Heart right ventricle (tissue), 16 donors: ENCODE data around the gene TAPT1. TPM values are rescaled to one million over a fixed set of nuclear protein-coding genes. Genes with fewer than 3 reads are reported as not detected.

Experiments used
- ATAC-seq, 8 donors: fragments of 200-7000 bp; cut with Tn5 transposase; one replicate each; pipeline ENCODE4 v1.9.1; 2020; ENCODE audit warnings: mild to moderate bottlenecking in 8 of 8, moderate library complexity in 8 of 8, moderate number of reproducible peaks in 1 of 8
- DNase-seq, 2 donors: peaks; one replicate each; pipeline ENCODE4 v3.0.0-alpha.2; 2020
- H3K27ac ChIP-seq, 10 donors: fragments of 200-600 bp; sonication (generic) in 2 of 10; one replicate each; pipeline versions ENCODE4 v1.5.0 to v1.8.0; 2020 to 2022; ENCODE audit warnings: mild to moderate bottlenecking in 3 of 10
- H3K27me3 ChIP-seq, 7 donors: fragments of 200-600 bp; one replicate each; pipeline ENCODE4 v1.8.0; 2021 to 2022; ENCODE audit warnings: mild to moderate bottlenecking in 2 of 7
- H3K36me3 ChIP-seq, 9 donors: fragments of 200-600 bp; sonication (generic) in 1 of 9; one replicate each; pipeline versions ENCODE4 v1.5.0 to v1.8.0; 2020 to 2022; ENCODE audit warnings: mild to moderate bottlenecking in 2 of 9
- H3K4me1 ChIP-seq, 9 donors: fragments of 200-600 bp; sonication (generic) in 1 of 9; one replicate each; pipeline versions ENCODE4 v1.5.0 to v1.8.0; 2020 to 2022; ENCODE audit warnings: mild to moderate bottlenecking in 4 of 9
- H3K4me3 ChIP-seq, 10 donors: fragments of 200-600 bp; sonication (generic) in 2 of 10; one replicate each; pipeline versions ENCODE4 v1.5.0 to v1.8.0; 2020 to 2022; ENCODE audit warnings: mild to moderate bottlenecking in 7 of 10, moderate library complexity in 2 of 10
- H3K9me3 ChIP-seq, 11 donors: fragments of 200-600 bp in 10 of 11; sonication (generic) in 2 of 11; one replicate each; pipeline versions ENCODE4 v1.5.0 to v1.8.0; 2013 to 2022; ENCODE audit warnings: mild to moderate bottlenecking in 2 of 11, control low read depth in 1 of 11, moderate library complexity in 1 of 11
- CTCF ChIP-seq, 9 donors: fragments of 200-600 bp; sonication (generic) in 2 of 9; IDR thresholded peaks; one replicate each; pipeline versions ENCODE4 v1.5.0 to v1.8.0; 2021 to 2022; ENCODE audit warnings: antibody characterized with exemption in 9 of 9, mild to moderate bottlenecking in 5 of 9, moderate library complexity in 1 of 9
- WGBS, 2 donors: extraction: QIAGEN DNeasy Blood & Tissue Kit; methylation state at CpG; one replicate each; pipeline ENCODE4 v1.1.7; 2013; ENCODE audit warnings: inconsistent platforms in 1 of 2; 5-methylcytosine and 5-hydroxymethylcytosine counted together
- intact Hi-C, 10 donors: fragments of 100-400 bp; cut with DNase I; formaldehyde crosslinking; loops; one replicate each; pipeline versions ENCODE4 v1.11.1 to v1.14.2; 2022
- polyA plus RNA-seq, 2 donors: library from polyadenylated mRNA; stranded (reverse); fragments of 200-250 nt; gene quantifications; one replicate each; pipeline ENCODE4 v1.2.3, GENCODE V29; 2013
- total RNA-seq, 10 donors: library from RNA; stranded (reverse); fragmentation: NEBNext Ultra II Directional in 3 of 10; extraction: Animal tissue kit (Norgen Biotek cat#: 25700) in 3 of 10; gene quantifications; one replicate each; pipeline versions ENCODE4 v1.2.1 to v1.2.4, GENCODE V29; 2021 to 2023
- donor health status: Arrhythmogenic right ventricular cardiomyopathy.
- donor health status: ischemic (EF 13 %, LVEDD 7.1; RV severe dilation, severe dysfunction).
- donor health status: healthy with polysubstance abuse.
- donor health status: DM: no; HTN: yes; CAD: no.
- donor health status: DM: no; HTN: no; CAD: no.
- donor health status: ischemic (EF 25% LVEDD 6.9; RV normal size, moderate dysfunction).
- donor health status: ischemic (EF 25% LVEDD 5.7; RV mildly dilated, moderate dysfunction).
- donor health status: healthy.
- donor health status: DM: yes; HTN: yes; CAD: no.
- donor health status: Ischemic cardiomyopathy.
- donor health status: ischemic (EF 35%, LVEDD 5.7; RV mildly dilated, moderate dysfunction).
- donor health status: nonischemic (EF 11% LVEDD 7.7; RV severe dilation, severe dysfunction).
- donor health status: DM: yes; HTN: yes; CAD: no.
- donor health status: PGD.
- donor health status: ischemic (EF 29% LVEDD 5.4; RV normal size, mild dysfunction).
- donor health status: nonischemic (EF 23%, LVEDD 6.1; RV moderate dilation, normal function).

Gene TAPT1
- total and polyA plus RNA-seq, 12 donors, result 14.3 to 44.8 (median 35.6) TPM

DNA sequence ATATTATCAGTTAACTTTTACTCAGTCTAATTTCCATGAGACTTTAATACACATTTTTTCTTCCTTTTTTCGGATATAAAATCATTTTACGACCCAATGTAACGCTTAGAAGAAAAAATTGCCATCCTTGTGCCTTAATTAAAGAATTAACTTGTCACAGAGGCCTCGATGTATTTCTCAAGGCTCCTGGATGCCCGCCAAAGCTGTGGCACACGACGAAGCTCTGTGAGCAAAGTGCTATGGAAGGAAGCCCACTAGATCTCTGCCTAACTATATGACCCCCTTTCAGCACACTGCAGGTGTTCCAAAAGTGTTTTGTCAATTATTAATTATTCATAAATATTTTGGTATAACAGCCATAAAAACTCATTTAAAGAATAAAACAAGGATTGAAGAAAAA lies 54.4 kb downstream of the TAPT1 start:
- Histone ChIP-seq H3K27ac (no peak overlapping the region), H3K4me3 (no peak overlapping the region), H3K9me3 (no peaks in the 10 kb centered on the region), H3K27me3 (no peaks in the 10 kb centered on the region), H3K36me3 (peaks cover 0 to 100% (median 55%) of the 10 kb centered on the region in 9 donors), H3K4me1 (no peaks in the 10 kb centered on the region)
- DNase-seq, result no peak
- intact Hi-C loops, result no loop called here
- TF ChIP-seq CTCF (IDR thresholded peaks at IDR 0.05), result no peak
- no peak for ATAC-seq
- WGBS, 2 donors, result 70 to 79% methylated on average over 7 of the region's 7 CpGs

- ATAC-seq (peak in 2 of 8 donors; percentile 26 to 57), DNase-seq (no peak)
- H3K9me3 ChIP-seq, result no peaks in the 10 kb centered on the region
- 66 to 67% methylated on average over 4 of the region's 4 CpGs for WGBS, 2 donors
- no peaks in the 10 kb centered on the region for H3K27me3 ChIP-seq
- no peak overlapping the region for H3K4me3 ChIP-seq
- H3K4me1 ChIP-seq, result no peaks in the 10 kb centered on the region
- intact Hi-C loops, result no loop called here
- H3K36me3 ChIP-seq, result peaks cover 0 to 100% (median 58%) of the 10 kb centered on the region in 9 donors
- no peak for TF ChIP-seq CTCF (IDR thresholded peaks at IDR 0.05)
- no peak overlapping the region for H3K27ac ChIP-seq
Measured at GRCh38 chr4:16169490-16169889, 56.8 kb downstream of the TAPT1 start.

DNA sequence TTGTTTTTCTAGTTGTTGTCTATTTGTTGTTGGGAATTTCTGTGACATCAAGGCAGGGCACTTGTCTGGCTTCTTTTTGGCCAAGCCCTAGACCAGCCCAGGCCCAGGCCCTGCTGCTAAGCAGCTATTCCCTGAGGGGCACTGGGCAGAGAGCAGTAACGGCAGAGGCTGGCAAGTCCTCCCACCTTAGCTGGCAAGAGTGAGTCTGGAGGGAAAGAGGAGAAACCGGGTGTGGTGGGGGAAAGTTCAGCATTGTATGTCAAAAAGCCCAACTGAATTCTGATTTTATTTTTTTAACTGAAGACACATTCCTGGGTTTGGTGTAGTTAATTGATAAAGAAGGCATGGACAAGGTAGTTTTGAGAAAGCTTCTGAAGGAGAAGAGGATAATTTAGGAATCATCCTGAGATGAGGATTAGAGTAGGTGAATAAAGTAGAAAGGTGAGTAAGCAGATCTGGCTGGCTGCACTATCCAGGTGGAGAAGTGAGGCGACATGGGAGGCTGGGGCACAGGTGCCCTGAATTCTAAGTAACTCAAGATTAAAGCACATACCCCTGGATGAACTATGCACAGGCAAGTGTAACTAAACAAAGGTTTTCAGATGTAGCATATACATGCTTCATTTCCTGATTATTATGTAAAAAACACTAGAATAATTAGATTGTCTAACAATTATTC lies 57.4 kb downstream of the TAPT1 start:
- Histone ChIP-seq H3K27ac (no peak overlapping the region), H3K4me3 (no peak overlapping the region), H3K27me3 (no peaks in the 10 kb centered on the region), H3K9me3 (no peaks in the 10 kb centered on the region), H3K36me3 (peaks cover 0 to 100% (median 53%) of the 10 kb centered on the region in 9 donors), H3K4me1 (no peaks in the 10 kb centered on the region)
- TF ChIP-seq CTCF (IDR thresholded peaks at IDR 0.05), result no peak
- WGBS, 2 donors, result 57 to 88% methylated on average over 3 of the region's 3 CpGs
- intact Hi-C loops, result no loop called here
- DNase-seq, result no peak
- ATAC-seq, result no peak

DNA sequence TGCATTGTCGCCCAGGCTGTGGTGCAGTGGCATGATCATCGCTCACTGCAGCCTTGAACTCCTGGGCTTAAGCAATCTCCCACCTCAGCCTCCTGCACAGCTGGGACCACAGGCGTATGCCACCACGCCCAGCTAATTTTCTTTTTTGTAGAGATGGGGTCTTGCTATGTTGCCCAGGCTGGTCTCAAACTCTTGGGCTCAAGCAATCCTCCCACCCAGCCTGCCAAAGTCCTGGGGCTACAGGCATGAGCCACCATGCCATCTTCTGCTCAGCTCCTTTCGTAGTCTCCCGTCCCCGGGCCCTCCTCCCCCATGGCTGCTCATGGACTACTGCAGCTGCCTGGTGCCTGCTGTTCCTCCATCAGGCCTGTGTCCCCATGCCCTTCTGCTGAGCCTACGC lies 58.1 kb downstream of the TAPT1 start:
- no peak for TF ChIP-seq CTCF (IDR thresholded peaks at IDR 0.05)
- no peaks in the 10 kb centered on the region for H3K9me3 ChIP-seq
- DNase-seq (no peak), ATAC-seq (peak in 1 of 8 donors; percentile 12)
- peaks cover 0 to 100% (median 53%) of the 10 kb centered on the region in 9 donors for H3K36me3 ChIP-seq
- no peaks in the 10 kb centered on the region for H3K4me1 ChIP-seq
- H3K4me3 ChIP-seq, result no peak overlapping the region
- no peaks in the 10 kb centered on the region for H3K27me3 ChIP-seq
- 96 to 98% methylated on average over 8 of the region's 8 CpGs for WGBS, 2 donors
- no peak overlapping the region for H3K27ac ChIP-seq
- intact Hi-C loops, result no loop called here
